Upper lobe of left lung (tissue), 6 donors: ENCODE measurements around the gene DNAJC30. TPM values are rescaled to one million over a fixed set of nuclear protein-coding genes. Genes with fewer than 3 reads are reported as not detected.

Experiments used
- ATAC-seq, 2 donors: fragments of 200-7000 bp; cut with Tn5 transposase; one replicate each; pipeline ENCODE4 v1.9.1; 2022; ENCODE audit warnings: mild to moderate bottlenecking in 2 of 2, moderate library complexity in 2 of 2; ENCODE audit not compliant: low FRiP score in 2 of 2
- DNase-seq, 2 donors: peaks; one replicate each; pipeline ENCODE4 v3.0.0-alpha.2; 2019 to 2020
- H3K27ac ChIP-seq, 4 donors: fragments of 200-600 bp; sonication (generic); one replicate each; pipeline ENCODE4 v1.5.1; 2016 to 2019
- H3K27me3 ChIP-seq, 4 donors: fragments of 200-600 bp; sonication (generic); one replicate each; pipeline ENCODE4 v1.5.1; 2017 to 2019
- H3K36me3 ChIP-seq, 4 donors: fragments of 200-600 bp; sonication (generic); one replicate each; pipeline ENCODE4 v1.5.1; 2016 to 2019
- H3K4me1 ChIP-seq, 4 donors: fragments of 200-600 bp; sonication (generic); one replicate each; pipeline ENCODE4 v1.5.1; 2018 to 2019
- H3K4me3 ChIP-seq, 4 donors: fragments of 200-600 bp; sonication (generic); one replicate each; pipeline ENCODE4 v1.5.1; 2017 to 2019; ENCODE audit warnings: mild to moderate bottlenecking in 2 of 4, moderate library complexity in 1 of 4
- H3K9me3 ChIP-seq, 4 donors: fragments of 200-600 bp; sonication (generic); one replicate each; pipeline ENCODE4 v1.5.1; 2018 to 2019
- EP300 ChIP-seq, 4 donors: sonication (generic); formaldehyde crosslinking; IDR thresholded peaks; one replicate each; pipeline ENCODE4 v1.5.1; 2017; ENCODE audit warnings: antibody characterized with exemption in 4 of 4, control low read depth in 2 of 4
- POLR2A ChIP-seq, 4 donors: fragments of 450-650 bp; IDR thresholded peaks; one replicate each; pipeline ENCODE4 v1.5.1; 2016 to 2017; ENCODE audit warnings: antibody characterized with exemption in 4 of 4, mild to moderate bottlenecking in 2 of 4
- POLR2AphosphoS5 ChIP-seq, 2 donors: sonication (generic); formaldehyde crosslinking; IDR thresholded peaks; one replicate each; pipeline ENCODE4 v1.5.1; 2017; ENCODE audit warnings: antibody characterized with exemption in 2 of 2
- WGBS, 2 donors: methylation state at CpG; one replicate each; pipeline ENCODE4 v1.1.5; 2017 to 2018; 5-methylcytosine and 5-hydroxymethylcytosine counted together
- total RNA-seq, 6 donors: library from RNA; depleted of rRNA in 4 of 6; stranded (reverse); fragments of >200 nt in 4 of 6; gene quantifications; one replicate each; pipeline versions ENCODE4 v1.1.0 to v1.2.1, GENCODE V29; 2016 to 2021
- TF ChIP-seq, protein P1 (sequence below), 6 experiments: fragments of 450-650 bp in 4 of 6; fragments of 200-600 bp in 2 of 6; sonication (generic) in 2 of 6; IDR thresholded peaks; one replicate each; pipeline ENCODE4 v1.5.1; 2016 to 2019; ENCODE audit warnings: antibody characterized with exemption in 6 of 6
- donor health status: DM: no; HTN: no; CAD: no; lungs with moderate emphysema.
- donor health status: DM: no; HTN: yes; CAD: no; lungs with severe emphysema.

Gene DNAJC30
- total RNA-seq, 6 donors from 2014 or later = 6.9 to 13.1 (median 10.3) TPM

DNA sequence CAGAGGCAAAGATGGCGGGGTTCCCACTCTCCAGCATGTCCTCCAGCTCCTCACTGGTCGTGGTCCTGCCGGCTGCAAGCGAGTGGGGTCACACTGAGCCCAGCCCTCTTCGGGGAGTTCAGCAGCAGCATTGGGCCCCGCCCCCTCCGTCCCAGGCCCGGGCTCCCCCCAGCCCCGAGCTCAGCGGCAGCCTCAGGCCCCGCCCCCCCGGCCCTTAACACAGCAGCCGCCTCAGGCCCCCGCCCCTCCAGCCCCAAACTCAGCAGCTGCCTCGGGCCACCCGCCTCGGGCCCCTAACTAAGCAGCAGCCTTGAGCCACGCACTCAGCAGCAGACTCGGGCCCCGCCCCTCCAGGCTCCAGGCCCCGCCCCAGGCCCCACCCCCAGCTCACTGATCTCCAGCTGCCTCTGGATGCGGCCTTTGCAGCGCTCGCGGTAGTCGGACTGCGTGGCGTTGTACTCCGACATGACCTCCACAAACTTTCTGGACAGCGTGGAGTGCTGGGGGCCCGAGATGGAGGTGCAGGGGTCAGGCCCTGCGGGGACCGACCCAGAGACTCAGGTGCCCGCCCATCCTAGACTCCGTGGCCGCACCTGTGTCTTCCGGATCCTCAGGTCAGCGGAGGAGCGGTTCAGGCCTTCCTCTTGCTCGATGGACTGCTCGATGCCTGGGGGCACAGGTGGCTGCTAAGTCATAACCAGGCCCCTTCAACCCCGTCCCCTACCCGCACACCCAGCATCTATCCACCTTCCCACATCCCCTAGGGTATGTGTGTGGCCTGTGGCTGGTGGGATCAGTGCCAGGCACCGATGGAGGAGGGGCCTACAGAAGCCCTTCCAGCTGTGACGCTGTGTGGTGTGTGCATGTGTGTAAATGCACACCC lies 20.7 kb upstream of the DNAJC30 start:
- 53 to 56% methylated on average over 18 to 20 of the region's 45 CpGs for WGBS, 2 donors
- peak overlapping the region in 1 of 4 donors; percentile 26 for H3K27ac ChIP-seq
- DNase-seq (peak; percentile 62 to 87), ATAC-seq (peak; percentile 65 to 76)
- H3K27me3 ChIP-seq = no peaks in the 10 kb centered on the region
- peaks cover 0 to 20% (median 12%) of the 10 kb centered on the region in 4 donors for H3K36me3 ChIP-seq
- no peak for TF ChIP-seq EP300 (IDR thresholded peaks at IDR 0.05)
- TF ChIP-seq POLR2AphosphoS5 (IDR thresholded peaks at IDR 0.05) = no peak
- TF ChIP-seq, protein P1, sequence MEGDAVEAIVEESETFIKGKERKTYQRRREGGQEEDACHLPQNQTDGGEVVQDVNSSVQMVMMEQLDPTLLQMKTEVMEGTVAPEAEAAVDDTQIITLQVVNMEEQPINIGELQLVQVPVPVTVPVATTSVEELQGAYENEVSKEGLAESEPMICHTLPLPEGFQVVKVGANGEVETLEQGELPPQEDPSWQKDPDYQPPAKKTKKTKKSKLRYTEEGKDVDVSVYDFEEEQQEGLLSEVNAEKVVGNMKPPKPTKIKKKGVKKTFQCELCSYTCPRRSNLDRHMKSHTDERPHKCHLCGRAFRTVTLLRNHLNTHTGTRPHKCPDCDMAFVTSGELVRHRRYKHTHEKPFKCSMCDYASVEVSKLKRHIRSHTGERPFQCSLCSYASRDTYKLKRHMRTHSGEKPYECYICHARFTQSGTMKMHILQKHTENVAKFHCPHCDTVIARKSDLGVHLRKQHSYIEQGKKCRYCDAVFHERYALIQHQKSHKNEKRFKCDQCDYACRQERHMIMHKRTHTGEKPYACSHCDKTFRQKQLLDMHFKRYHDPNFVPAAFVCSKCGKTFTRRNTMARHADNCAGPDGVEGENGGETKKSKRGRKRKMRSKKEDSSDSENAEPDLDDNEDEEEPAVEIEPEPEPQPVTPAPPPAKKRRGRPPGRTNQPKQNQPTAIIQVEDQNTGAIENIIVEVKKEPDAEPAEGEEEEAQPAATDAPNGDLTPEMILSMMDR (IDR thresholded peaks at IDR 0.05) = no peak
- no peak for TF ChIP-seq POLR2A (IDR thresholded peaks at IDR 0.05)
- peaks cover 0 to 23% (median 15%) of the 10 kb centered on the region in 4 donors for H3K4me1 ChIP-seq
- no peaks in the 10 kb centered on the region for H3K9me3 ChIP-seq
- H3K4me3 ChIP-seq = peak overlapping the region in 3 of 4 donors; percentile 13 to 37 (median 30)

DNA sequence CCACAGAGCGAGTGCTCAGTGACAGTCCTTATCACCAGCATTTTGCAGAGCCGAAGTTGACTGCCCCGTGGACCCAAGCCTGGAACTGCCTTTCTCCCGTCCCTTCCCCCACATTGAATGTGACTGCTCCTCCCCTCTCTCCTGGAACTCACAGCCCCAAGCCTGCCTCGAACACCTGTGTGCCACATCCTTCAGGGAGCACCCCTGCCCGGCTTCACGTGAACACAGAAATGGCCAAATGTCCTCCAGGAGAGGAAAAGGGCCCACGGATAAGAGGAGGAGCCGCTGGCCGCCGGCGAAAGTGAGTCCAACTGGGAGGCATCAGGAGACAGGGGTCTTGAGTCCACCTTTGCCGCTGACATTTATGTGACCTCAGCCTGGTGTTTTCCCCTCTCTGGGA lies 20.0 kb upstream of the DNAJC30 start:
- ATAC-seq = no peak
- no peak for DNase-seq
- TF ChIP-seq POLR2A (IDR thresholded peaks at IDR 0.05) (no peak), POLR2AphosphoS5 (IDR thresholded peaks at IDR 0.05) (no peak), EP300 (IDR thresholded peaks at IDR 0.05) (no peak)
- TF ChIP-seq, protein P1 (IDR thresholded peaks at IDR 0.05) = no peak
- peaks cover 0 to 28% (median 16%) of the 10 kb centered on the region in 4 donors for H3K36me3 ChIP-seq
- H3K4me3 ChIP-seq = no peak overlapping the region
- H3K27me3 ChIP-seq = no peaks in the 10 kb centered on the region
- H3K4me1 ChIP-seq = peaks cover 0 to 23% (median 15%) of the 10 kb centered on the region in 4 donors
- 81 to 83% methylated on average over 13 of the region's 13 CpGs for WGBS, 2 donors
- H3K27ac ChIP-seq = no peak overlapping the region
- no peaks in the 10 kb centered on the region for H3K9me3 ChIP-seq

DNA sequence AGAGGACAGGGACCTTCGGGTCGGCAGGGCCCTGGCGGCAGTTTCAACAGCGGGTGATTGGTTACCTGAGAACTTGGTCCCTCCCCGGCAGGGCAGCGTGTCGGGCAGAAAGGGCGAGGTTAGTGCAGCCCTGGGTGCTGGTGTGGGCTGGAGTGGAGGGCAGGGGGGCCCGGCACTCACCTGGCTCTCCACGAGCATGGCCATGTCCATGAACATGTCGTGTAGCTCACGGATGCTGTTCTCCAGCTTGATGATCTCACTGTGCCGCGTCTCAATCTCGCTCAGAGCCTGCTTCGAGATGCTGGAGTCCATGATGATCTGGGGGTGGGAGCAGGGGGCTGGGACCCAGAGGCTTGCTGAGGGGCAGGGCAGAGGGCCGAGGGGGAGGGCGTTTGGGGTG lies 19.4 kb upstream of the DNAJC30 start:
- H3K27me3 ChIP-seq = no peaks in the 10 kb centered on the region
- no peak for TF ChIP-seq EP300 (IDR thresholded peaks at IDR 0.05)
- TF ChIP-seq POLR2A (IDR thresholded peaks at IDR 0.05) = no peak
- TF ChIP-seq POLR2AphosphoS5 (IDR thresholded peaks at IDR 0.05) = no peak
- TF ChIP-seq, protein P1 (IDR thresholded peaks at IDR 0.05) = no peak
- WGBS, 2 donors = 92 to 93% methylated on average over 4 to 18 of the region's 18 CpGs
- DNase-seq (no peak), ATAC-seq (no peak)
- H3K4me1 ChIP-seq = peaks cover 0 to 23% (median 15%) of the 10 kb centered on the region in 4 donors
- H3K9me3 ChIP-seq = no peaks in the 10 kb centered on the region
- no peak overlapping the region for H3K27ac ChIP-seq
- H3K4me3 ChIP-seq = no peak overlapping the region
- peaks cover 2 to 34% (median 19%) of the 10 kb centered on the region in 4 donors for H3K36me3 ChIP-seq

DNA sequence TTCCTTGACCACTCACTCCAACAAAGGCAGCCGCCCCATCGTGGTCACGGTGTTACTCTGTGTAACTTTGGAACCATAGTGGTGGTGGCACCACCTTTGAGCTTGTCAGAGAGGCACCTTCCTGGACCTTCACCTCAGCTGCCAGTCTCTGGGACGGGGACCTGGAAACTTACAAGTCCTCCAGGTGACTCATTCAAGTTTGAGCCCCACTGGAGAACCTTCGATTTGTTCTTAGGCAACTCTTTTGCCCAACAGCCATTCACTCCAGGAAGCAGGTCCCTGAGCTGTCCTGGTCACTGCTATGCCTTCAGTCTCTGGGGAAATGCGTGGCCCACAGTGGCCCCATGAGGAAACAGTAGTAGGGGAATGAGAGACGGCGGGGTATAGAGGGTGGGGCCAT lies 19.0 kb upstream of the DNAJC30 start:
- no peak overlapping the region for H3K4me3 ChIP-seq
- 72 to 92% methylated on average over 8 of the region's 8 CpGs for WGBS, 2 donors
- peak in 1 of 2 donors; percentile 49 for DNase-seq
- ATAC-seq = no peak
- TF ChIP-seq POLR2AphosphoS5 (IDR thresholded peaks at IDR 0.05) (no peak), POLR2A (IDR thresholded peaks at IDR 0.05) (no peak), EP300 (IDR thresholded peaks at IDR 0.05) (no peak)
- TF ChIP-seq, protein P1 (IDR thresholded peaks at IDR 0.05) = no peak
- no peaks in the 10 kb centered on the region for H3K9me3 ChIP-seq
- peaks cover 0 to 20% (median 15%) of the 10 kb centered on the region in 4 donors for H3K4me1 ChIP-seq
- H3K27ac ChIP-seq = no peak overlapping the region
- peaks cover 4 to 38% (median 24%) of the 10 kb centered on the region in 4 donors for H3K36me3 ChIP-seq
- H3K27me3 ChIP-seq = no peaks in the 10 kb centered on the region
